Measurements from ENCODE around the gene SEMA3A.
"Not testable (repeated sequence)": the region's sequence is repeated elsewhere in the genome, so short reads cannot be mapped to it uniquely, and the experiment has no call there.

SEMA3A gene

GRCh38 chr7:84058311-84059076 lies 136.1 kb downstream of the SEMA3A start:
- no peak for DNase-seq

GRCh38 chr7:84057576-84057975 lies 137.0 kb downstream of the SEMA3A start:
- DNase-seq: no peak

- DNase-seq: no peak
Observed at GRCh38 chr7:84055904-84056605, 138.5 kb downstream of the SEMA3A start.

GRCh38 chr7:84055199-84055598 lies 139.4 kb downstream of the SEMA3A start:
- not testable (repeated sequence) for DNase-seq

- DNase-seq: no peak
Observed at GRCh38 chr7:84049071-84049836, 145.3 kb downstream of the SEMA3A start.

- no peak for DNase-seq
Observed at GRCh38 chr7:84047085-84047484, 147.5 kb downstream of the SEMA3A start.

GRCh38 chr7:84044834-84045233 lies 149.8 kb downstream of the SEMA3A start:
- no peak for DNase-seq

GRCh38 chr7:84043661-84044191 lies 150.9 kb downstream of the SEMA3A start:
- DNase-seq: no peak

GRCh38 chr7:84042110-84042539 lies 152.5 kb downstream of the SEMA3A start:
- peak in 1 of 3 donors; percentile 2 for DNase-seq

GRCh38 chr7:84041649-84042048 lies 152.9 kb downstream of the SEMA3A start:
- no peak for DNase-seq

GRCh38 chr7:84040355-84040754 lies 154.2 kb downstream of the SEMA3A start:
- no peak for DNase-seq

GRCh38 chr7:84039432-84039831 lies 155.2 kb downstream of the SEMA3A start:
- no peak for DNase-seq

- DNase-seq: no peak
Observed at GRCh38 chr7:84027678-84028077, 166.9 kb downstream of the SEMA3A start.

GRCh38 chr7:84025332-84025927 lies 169.2 kb downstream of the SEMA3A start:
- DNase-seq: no peak

GRCh38 chr7:84022684-84023308 lies 171.8 kb downstream of the SEMA3A start:
- no peak for DNase-seq

GRCh38 chr7:84022009-84022408 lies 172.6 kb downstream of the SEMA3A start:
- no peak for DNase-seq

GRCh38 chr7:84021292-84021908 lies 173.2 kb downstream of the SEMA3A start:
- no peak for DNase-seq

- no peak for DNase-seq
Observed at GRCh38 chr7:84017651-84018050, 176.9 kb downstream of the SEMA3A start.

- DNase-seq: no peak
Observed at GRCh38 chr7:84013616-84014240, 180.9 kb downstream of the SEMA3A start.

GRCh38 chr7:84009782-84010181 lies 184.8 kb downstream of the SEMA3A start:
- DNase-seq: no peak

- DNase-seq: no peak
Observed at GRCh38 chr7:84009051-84009450, 185.5 kb downstream of the SEMA3A start.

Data from suppressor macrophage treated with lipopolysaccharide for 1 hour (primary cell).